ENCODE data around the gene ACOX3. TPM values are rescaled to one million over a fixed set of nuclear protein-coding genes. Genes with fewer than 3 reads are reported as not detected.

ACOX3 gene
- total RNA-seq, 4 donors from 2014 or later: 42.3 to 86.2 (median 50.3) TPM

DNA sequence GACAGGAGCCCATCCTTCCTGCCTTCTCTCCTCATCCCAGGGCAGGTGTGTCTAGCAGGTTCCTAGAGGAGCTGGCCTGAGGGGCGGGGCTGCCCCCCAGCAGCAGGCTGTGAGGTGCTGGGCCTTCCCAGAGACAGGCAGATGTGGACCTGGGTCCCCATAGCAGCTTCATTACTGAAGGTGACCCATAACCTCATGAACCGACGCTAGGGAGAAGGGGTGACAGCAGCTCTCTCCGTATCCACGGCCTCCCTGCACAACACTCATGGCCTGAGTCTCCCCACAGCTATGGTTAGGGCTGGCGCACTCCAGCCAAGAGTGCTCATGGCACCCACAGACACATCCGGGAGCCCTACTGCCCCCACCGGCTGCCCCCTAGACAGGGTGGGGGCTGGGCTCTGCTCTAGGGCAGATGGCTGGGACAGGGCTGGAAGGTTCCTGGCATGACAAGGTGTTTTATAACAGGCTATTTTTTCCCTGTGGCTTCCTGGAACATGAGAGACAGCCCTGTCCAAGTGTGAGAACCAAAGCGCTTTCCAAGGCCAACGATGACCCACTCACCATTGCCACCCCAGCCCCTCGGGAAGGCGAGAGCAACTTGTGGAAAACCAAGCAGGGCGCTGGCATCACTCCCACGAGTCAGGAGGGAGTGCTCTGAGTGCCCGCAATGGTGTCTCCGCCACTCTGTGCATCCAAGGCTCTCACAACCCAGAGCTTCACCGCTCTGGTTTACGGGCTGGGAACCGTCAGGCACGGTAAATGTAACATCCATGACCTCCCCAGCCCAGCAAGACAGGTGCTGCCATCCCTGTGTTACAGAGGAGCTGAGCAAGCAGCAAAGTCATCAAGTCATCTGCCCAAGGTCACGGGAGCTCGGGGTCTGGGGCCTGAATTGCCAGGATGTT, 59.8 kb downstream of the ACOX3 start:
- WGBS, 2 donors: 93 to 96% methylated on average over 11 to 20 of the region's 22 CpGs
- intact Hi-C loops (cut with DNase I): no loop called here
- no peak overlapping the region for H3K27ac ChIP-seq
- H3K27me3 ChIP-seq: no peaks in the 10 kb centered on the region
- no peak for DNase-seq
- no peak for TF ChIP-seq POLR2A (IDR thresholded peaks at IDR 0.05)
- TF ChIP-seq, protein P1, sequence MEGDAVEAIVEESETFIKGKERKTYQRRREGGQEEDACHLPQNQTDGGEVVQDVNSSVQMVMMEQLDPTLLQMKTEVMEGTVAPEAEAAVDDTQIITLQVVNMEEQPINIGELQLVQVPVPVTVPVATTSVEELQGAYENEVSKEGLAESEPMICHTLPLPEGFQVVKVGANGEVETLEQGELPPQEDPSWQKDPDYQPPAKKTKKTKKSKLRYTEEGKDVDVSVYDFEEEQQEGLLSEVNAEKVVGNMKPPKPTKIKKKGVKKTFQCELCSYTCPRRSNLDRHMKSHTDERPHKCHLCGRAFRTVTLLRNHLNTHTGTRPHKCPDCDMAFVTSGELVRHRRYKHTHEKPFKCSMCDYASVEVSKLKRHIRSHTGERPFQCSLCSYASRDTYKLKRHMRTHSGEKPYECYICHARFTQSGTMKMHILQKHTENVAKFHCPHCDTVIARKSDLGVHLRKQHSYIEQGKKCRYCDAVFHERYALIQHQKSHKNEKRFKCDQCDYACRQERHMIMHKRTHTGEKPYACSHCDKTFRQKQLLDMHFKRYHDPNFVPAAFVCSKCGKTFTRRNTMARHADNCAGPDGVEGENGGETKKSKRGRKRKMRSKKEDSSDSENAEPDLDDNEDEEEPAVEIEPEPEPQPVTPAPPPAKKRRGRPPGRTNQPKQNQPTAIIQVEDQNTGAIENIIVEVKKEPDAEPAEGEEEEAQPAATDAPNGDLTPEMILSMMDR (IDR thresholded peaks at IDR 0.05): no peak
- no peaks in the 10 kb centered on the region for H3K9me3 ChIP-seq
- H3K4me3 ChIP-seq: no peak overlapping the region
- H3K36me3 ChIP-seq: peaks cover 0 to 99% (median 6%) of the 10 kb centered on the region in 3 donors
- H3K4me1 ChIP-seq: peaks cover 0 to 5% (median 0%) of the 10 kb centered on the region in 3 donors

DNA sequence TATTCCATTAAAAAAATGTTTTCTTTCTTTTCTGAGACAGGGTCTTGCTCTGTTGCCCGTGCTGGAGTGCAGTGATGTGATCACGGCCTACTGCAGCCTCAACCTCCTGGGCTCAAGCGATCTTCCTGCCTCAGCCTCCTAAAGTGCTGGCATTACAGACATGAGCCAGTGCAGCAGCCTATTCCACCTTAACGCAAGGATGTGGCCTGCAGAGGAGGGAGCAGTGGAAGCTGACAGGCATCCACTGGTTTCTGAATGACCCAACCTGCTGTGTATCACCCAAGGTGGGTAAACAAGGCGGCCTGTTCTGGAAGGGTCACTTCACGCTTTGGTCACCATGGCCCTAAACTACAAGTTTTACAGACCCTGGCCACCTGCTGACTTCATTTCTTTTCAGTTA, 60.8 kb downstream of the ACOX3 start:
- no peak overlapping the region for H3K27ac ChIP-seq
- 94 to 97% methylated on average over 6 of the region's 6 CpGs for WGBS, 2 donors
- DNase-seq: no peak
- TF ChIP-seq, protein P1 (IDR thresholded peaks at IDR 0.05): no peak
- no peak for TF ChIP-seq POLR2A (IDR thresholded peaks at IDR 0.05)
- H3K27me3 ChIP-seq: no peaks in the 10 kb centered on the region
- intact Hi-C loops (cut with DNase I): no loop called here
- H3K4me3 ChIP-seq: no peak overlapping the region
- H3K36me3 ChIP-seq: peaks cover 0 to 99% (median 6%) of the 10 kb centered on the region in 3 donors
- no peaks in the 10 kb centered on the region for H3K9me3 ChIP-seq
- peaks cover 0 to 5% (median 0%) of the 10 kb centered on the region in 3 donors for H3K4me1 ChIP-seq

DNA sequence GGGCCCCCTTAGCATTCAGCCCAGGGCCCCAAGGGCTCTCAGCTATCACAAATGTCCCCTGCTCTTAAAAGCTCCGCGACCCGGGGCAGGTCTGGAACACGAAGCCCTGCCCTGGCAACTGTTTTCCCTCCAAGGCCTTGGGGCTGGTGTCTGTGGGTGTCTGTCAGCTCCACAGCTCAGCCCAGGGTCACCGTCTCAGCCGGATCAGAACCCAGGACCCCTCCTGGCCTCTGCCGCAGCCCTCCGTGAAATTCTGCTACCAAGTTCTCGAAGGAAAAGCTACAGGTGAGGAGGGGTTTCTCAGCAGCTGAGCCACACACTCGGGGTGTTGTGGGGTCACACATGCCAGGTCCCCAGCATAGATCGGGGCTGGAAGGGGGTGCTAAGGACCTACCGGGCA, 61.2 kb downstream of the ACOX3 start:
- no peak for DNase-seq
- Histone ChIP-seq H3K27ac (no peak overlapping the region), H3K27me3 (no peaks in the 10 kb centered on the region), H3K36me3 (peaks cover 0 to 99% (median 6%) of the 10 kb centered on the region in 3 donors), H3K9me3 (no peaks in the 10 kb centered on the region), H3K4me3 (no peak overlapping the region), H3K4me1 (peaks cover 0 to 5% (median 0%) of the 10 kb centered on the region in 3 donors)
- 91 to 95% methylated on average over 6 to 10 of the region's 12 CpGs for whole genome bisulfite sequencing, 2 donors
- intact Hi-C loops (cut with DNase I): no loop called here
- no peak for TF ChIP-seq POLR2A (IDR thresholded peaks at IDR 0.05)
- TF ChIP-seq, protein P1 (IDR thresholded peaks at IDR 0.05): no peak

DNA sequence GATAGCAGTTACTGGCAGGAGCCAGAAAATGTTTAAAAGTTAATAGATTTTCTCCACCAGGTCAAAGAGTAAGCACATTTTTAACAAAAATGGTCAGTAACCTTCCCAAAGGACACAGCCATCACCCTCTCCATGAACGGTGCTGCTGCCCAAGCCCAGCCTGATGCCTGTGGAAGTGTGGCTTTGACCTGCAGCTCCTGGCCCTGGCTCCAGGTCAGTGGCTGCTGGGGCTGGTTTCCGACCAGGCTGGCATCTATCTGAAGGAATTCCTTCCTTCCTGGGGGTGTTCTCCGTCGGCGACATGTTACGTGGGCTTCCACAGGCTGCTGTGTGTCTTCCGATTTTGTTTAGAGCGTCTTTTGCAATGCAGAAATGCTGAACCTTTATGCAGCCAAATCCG, 61.7 kb downstream of the ACOX3 start:
- TF ChIP-seq POLR2A (IDR thresholded peaks at IDR 0.05): no peak
- TF ChIP-seq, protein P1 (IDR thresholded peaks at IDR 0.05): no peak
- DNase-seq: no peak
- Histone ChIP-seq H3K4me1 (peaks cover 0 to 5% (median 0%) of the 10 kb centered on the region in 3 donors), H3K4me3 (no peak overlapping the region), H3K27ac (no peak overlapping the region), H3K27me3 (no peaks in the 10 kb centered on the region), H3K36me3 (peaks cover 0 to 99% (median 6%) of the 10 kb centered on the region in 3 donors), H3K9me3 (no peaks in the 10 kb centered on the region)
- intact Hi-C loops (cut with DNase I): no loop called here
- 87 to 91% methylated on average over 9 of the region's 9 CpGs for WGBS, 2 donors

DNA sequence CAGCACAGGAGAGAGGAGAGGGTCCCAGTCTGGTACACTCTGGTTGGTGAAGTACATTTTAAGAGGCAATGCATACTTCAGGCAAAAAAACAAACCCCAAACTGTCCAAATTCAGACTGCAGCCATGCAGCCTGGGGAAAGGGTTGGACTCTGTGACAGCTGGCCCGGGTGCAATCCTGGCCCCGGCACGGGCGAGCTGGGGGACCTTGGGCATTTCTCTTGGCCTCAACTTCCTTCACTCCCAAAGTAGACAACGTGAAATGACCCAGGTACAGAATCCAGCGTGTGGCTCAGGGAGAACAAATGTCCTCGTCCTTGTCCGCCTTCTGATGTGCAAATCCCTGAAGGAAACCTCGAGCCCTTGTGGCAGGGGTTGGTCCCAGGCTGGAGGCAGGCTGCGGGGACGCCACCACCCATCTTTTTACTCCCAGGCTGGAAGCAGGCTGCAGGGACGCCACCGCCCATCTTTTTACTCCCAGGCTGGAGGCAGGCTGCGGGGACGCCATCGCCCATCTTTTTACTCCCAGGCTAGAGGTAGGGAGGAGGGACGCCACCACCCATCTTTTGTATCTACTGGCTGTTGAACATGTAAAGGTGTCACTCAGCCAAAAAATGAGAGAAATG, 62.3 kb downstream of the ACOX3 start:
- Histone ChIP-seq H3K27ac (no peak overlapping the region), H3K36me3 (peaks cover 0 to 99% (median 6%) of the 10 kb centered on the region in 3 donors), H3K4me3 (no peak overlapping the region), H3K27me3 (no peaks in the 10 kb centered on the region), H3K9me3 (no peaks in the 10 kb centered on the region), H3K4me1 (no peaks in the 10 kb centered on the region)
- intact Hi-C loops (cut with DNase I): no loop called here
- TF ChIP-seq POLR2A (IDR thresholded peaks at IDR 0.05): no peak
- TF ChIP-seq, protein P1 (IDR thresholded peaks at IDR 0.05): no peak
- WGBS, 2 donors: 81 to 84% methylated on average over 7 to 9 of the region's 17 CpGs
- no peak for DNase-seq
